Fibroblast of lung (primary cell): ENCODE measurements around the gene OR52I1.

Source experiments
- EZH2 ChIP-seq: IDR thresholded peaks from 2 replicates; pipeline ENCODE4 v1.5.1; 2012; ENCODE audit warnings: low read length, control low read depth, mild to moderate bottlenecking; ENCODE audit errors: missing control alignments
- TF ChIP-seq, protein P1 (sequence below), 2 donors: IDR thresholded peaks in 1 of 2; conservative IDR thresholded peaks in 1 of 2; 1 replicate in 1 of 2; 2 replicates in 1 of 2; pipeline ENCODE4 v1.5.1; 2011 to 2012; ENCODE audit warnings: low read length in 2 of 2, control low read depth in 1 of 2, inconsistent platforms in 1 of 2, low read depth in 1 of 2, mild to moderate bottlenecking in 1 of 2

DNA sequence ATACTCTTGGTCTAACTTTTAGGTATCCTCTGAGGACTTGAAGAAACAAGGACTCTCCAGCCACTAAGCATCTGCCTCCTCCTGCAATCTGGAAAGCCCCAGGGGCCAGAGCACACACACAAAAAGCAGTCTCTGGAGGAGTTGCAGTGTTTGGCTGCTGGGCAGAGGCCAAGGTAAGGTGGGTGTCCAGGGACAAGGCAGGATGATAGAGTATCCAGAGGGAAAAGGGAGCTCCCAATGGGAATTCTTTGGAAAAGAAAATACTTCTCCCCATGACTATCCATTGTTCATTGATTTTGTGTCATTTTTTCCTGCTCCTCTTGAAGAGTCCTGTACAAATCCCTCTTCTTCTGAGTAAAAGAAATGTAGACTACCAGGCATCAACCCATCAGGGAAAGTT, 12.4 kb upstream of the OR52I1 start, which contains the start of gene OR52I2:
- TF ChIP-seq, protein P1, sequence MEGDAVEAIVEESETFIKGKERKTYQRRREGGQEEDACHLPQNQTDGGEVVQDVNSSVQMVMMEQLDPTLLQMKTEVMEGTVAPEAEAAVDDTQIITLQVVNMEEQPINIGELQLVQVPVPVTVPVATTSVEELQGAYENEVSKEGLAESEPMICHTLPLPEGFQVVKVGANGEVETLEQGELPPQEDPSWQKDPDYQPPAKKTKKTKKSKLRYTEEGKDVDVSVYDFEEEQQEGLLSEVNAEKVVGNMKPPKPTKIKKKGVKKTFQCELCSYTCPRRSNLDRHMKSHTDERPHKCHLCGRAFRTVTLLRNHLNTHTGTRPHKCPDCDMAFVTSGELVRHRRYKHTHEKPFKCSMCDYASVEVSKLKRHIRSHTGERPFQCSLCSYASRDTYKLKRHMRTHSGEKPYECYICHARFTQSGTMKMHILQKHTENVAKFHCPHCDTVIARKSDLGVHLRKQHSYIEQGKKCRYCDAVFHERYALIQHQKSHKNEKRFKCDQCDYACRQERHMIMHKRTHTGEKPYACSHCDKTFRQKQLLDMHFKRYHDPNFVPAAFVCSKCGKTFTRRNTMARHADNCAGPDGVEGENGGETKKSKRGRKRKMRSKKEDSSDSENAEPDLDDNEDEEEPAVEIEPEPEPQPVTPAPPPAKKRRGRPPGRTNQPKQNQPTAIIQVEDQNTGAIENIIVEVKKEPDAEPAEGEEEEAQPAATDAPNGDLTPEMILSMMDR (conservative IDR thresholded peaks at IDR 0.05 in 1 of 2, IDR thresholded peaks at IDR 0.05 in 1 of 2; ENCODE audit: low read depth in 1 of 2, low read length in 2 of 2) = no peak
- TF ChIP-seq EZH2 = no peak
